ENCODE measurements around the gene RDM1. TPM values are rescaled to one million over a fixed set of nuclear protein-coding genes. Genes with fewer than 3 reads are reported as not detected.

RDM1 gene
- polyA plus RNA-seq, 3 donors: not detected

DNA sequence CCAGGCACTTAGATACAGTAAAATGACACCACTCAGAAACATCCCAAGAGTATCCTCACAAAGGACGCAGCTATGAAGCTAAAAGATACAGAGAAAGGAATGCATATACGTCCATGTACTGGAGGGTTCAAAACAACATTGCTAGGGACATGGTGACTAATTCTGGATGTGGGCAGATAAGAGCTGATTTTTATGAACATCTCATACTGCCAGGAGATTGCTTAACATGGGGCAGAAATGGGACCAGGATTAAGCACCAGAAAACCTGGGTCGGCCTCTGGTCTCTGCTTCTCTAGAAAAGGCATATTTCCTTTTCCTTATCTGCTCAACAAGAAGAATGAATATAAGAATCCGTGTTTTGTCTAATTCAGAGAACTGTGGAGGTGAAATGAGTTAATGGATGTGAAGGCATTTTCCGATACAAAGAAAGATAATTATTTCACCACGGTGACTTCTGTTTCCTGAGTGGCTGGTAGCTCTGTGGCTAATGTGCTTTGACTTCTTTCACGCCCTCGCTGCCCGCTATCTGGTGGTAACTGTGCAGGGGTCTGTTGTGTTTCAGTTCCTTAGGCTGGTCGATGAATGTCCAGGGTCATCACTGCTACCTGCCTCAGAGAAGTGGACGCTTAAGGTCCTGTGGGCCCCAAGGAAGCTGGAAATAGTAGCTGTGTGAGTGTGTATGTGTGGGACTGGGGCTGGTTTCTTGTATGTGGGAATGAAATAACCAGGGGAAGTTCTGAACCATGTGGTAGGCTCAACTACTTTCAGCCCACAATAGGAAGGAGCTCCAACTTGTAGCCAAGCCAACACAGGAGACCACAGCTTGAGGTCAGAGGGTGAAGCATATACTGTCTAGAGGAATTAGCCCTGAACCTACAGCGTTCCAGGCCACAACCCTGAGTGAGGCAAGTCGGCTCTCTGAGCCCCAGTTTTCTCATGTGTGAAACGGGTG is 34.7 kb downstream of the RDM1 start:
- Histone ChIP-seq H3K27ac (ENCODE audit: low read depth in 1 of 2, low read length in 2 of 2) (peak overlapping the region in 1 of 2 donors; percentile 32), H4K20me1 (ENCODE audit: insufficient read depth, low read length) (no peaks in the 10 kb centered on the region), H3K4me3 (replicated peaks in 1 of 3; ENCODE audit: low read depth in 2 of 3, low read length in 3 of 3) (peak overlapping the region in 1 of 3 experiments; percentile 48), H3K9ac (ENCODE audit: insufficient read depth, low read length, poor library complexity, severe bottlenecking) (no peak overlapping the region), H3K4me1 (ENCODE audit: control insufficient read depth in 1 of 2, insufficient read depth in 2 of 2, low read length in 2 of 2) (peaks cover 43 to 58% of the 10 kb centered on the region in 2 donors), H3K27me3 (ENCODE audit: control insufficient read depth in 2 of 2, insufficient read depth in 2 of 2, low read length in 2 of 2) (no peaks in the 10 kb centered on the region), H3K79me2 (ENCODE audit: insufficient read depth, low read length) (no peaks in the 10 kb centered on the region), H2AFZ (ENCODE audit: insufficient read depth, low read depth, low read length, poor library complexity, severe bottlenecking) (peak overlapping the region; percentile 71), H3K4me2 (replicated peaks; ENCODE audit: extremely low read depth, low read length, poor library complexity, severe bottlenecking) (peak overlapping the region; percentile 56), H3K9me3 (replicated peaks in 1 of 2; ENCODE audit: control insufficient read depth in 1 of 2, insufficient read depth in 1 of 2, low read length in 2 of 2) (no peaks in the 10 kb centered on the region), H3K36me3 (replicated peaks in 1 of 2; ENCODE audit: control insufficient read depth in 1 of 2, insufficient read depth in 2 of 2, low read length in 2 of 2) (no peaks in the 10 kb centered on the region)
- Mint-ChIP-seq H3K36me3 (peaks cover 0 to 3% of the 10 kb centered on the region in 2 donors), H3K4me1 (peaks cover 60% of the 10 kb centered on the region), H3K27ac (peak overlapping the region in 6 of 7 donors; percentile 64 to 91 (median 74)), H3K4me3 (peak overlapping the region; percentile 13 to 87), H3K27me3 (ENCODE audit: low read depth in 3 of 3) (peaks cover 0 to 6% (median 3%) of the 10 kb centered on the region in 3 donors), H3K9me3 (no peaks in the 10 kb centered on the region)
- 0% methylated on average over 8 of the region's 14 CpGs for WGBS (ENCODE audit: insufficient coverage)
- intact Hi-C loops (cut with micrococcal nuclease): no loop called here
- no peak for TF ChIP-seq CTCF (IDR thresholded peaks at IDR 0.05)
- DNase-seq: peak in 2 of 3 donors; percentile 8 to 65

- no peaks in the 10 kb centered on the region for H3K27me3 ChIP-seq (ENCODE audit: control insufficient read depth in 2 of 2, insufficient read depth in 2 of 2, low read length in 2 of 2)
- H3K9me3 ChIP-seq (replicated peaks in 1 of 2; ENCODE audit: control insufficient read depth in 1 of 2, insufficient read depth in 1 of 2, low read length in 2 of 2): no peaks in the 10 kb centered on the region
- DNase-seq: no peak
- H2AFZ ChIP-seq (ENCODE audit: insufficient read depth, low read depth, low read length, poor library complexity, severe bottlenecking): no peak overlapping the region
- Mint-ChIP-seq H3K9me3 (no peaks in the 10 kb centered on the region), H3K36me3 (no peaks in the 10 kb centered on the region), H3K27ac (peak overlapping the region in 1 of 7 donors; percentile 8), H3K4me3 (no peak overlapping the region), H3K4me1 (peaks cover 62% of the 10 kb centered on the region), H3K27me3 (ENCODE audit: low read depth in 3 of 3) (peaks cover 0 to 6% (median 4%) of the 10 kb centered on the region in 3 donors)
- H3K9ac ChIP-seq (ENCODE audit: insufficient read depth, low read length, poor library complexity, severe bottlenecking): no peak overlapping the region
- 97% methylated on average over 3 of the region's 7 CpGs for WGBS (ENCODE audit: insufficient coverage)
- no peak overlapping the region for H3K4me2 ChIP-seq (replicated peaks; ENCODE audit: extremely low read depth, low read length, poor library complexity, severe bottlenecking)
- intact Hi-C loops (cut with micrococcal nuclease): no loop called here
- no peaks in the 10 kb centered on the region for H3K79me2 ChIP-seq (ENCODE audit: insufficient read depth, low read length)
- no peak for TF ChIP-seq CTCF (IDR thresholded peaks at IDR 0.05)
- H3K27ac ChIP-seq (ENCODE audit: low read depth in 1 of 2, low read length in 2 of 2): no peak overlapping the region
- H3K36me3 ChIP-seq (replicated peaks in 1 of 2; ENCODE audit: control insufficient read depth in 1 of 2, insufficient read depth in 2 of 2, low read length in 2 of 2): no peaks in the 10 kb centered on the region
- no peak overlapping the region for H3K4me3 ChIP-seq (replicated peaks in 1 of 3; ENCODE audit: low read depth in 2 of 3, low read length in 3 of 3)
- H3K4me1 ChIP-seq (ENCODE audit: control insufficient read depth in 1 of 2, insufficient read depth in 2 of 2, low read length in 2 of 2): peaks cover 43 to 50% of the 10 kb centered on the region in 2 donors
- no peaks in the 10 kb centered on the region for H4K20me1 ChIP-seq (ENCODE audit: insufficient read depth, low read length)
Measured at GRCh38 chr17:35894206-35894605, 36.4 kb downstream of the RDM1 start.

Data from CD14-positive monocyte (primary cell).